K562 (cell line): ENCODE measurements around the gene PHF1. TPM values are rescaled to one million over a fixed set of nuclear protein-coding genes. Genes with fewer than 3 reads are reported as not detected.

Source experiments
- DACH1 ChIP-seq: fragments of 450-650 bp; IDR thresholded peaks from 2 replicates; pipeline ENCODE4 v1.6.1; 2018; ENCODE audit not compliant: partially characterized antibody
- ESRRA ChIP-seq: fragments of 450-650 bp; IDR thresholded peaks from 2 replicates; pipeline ENCODE4 v1.6.1; 2014; ENCODE audit warnings: low read depth, mild to moderate bottlenecking, moderate library complexity, borderline replicate concordance
- MAFG ChIP-seq: fragments of 450-650 bp; conservative IDR thresholded peaks from 2 replicates; pipeline ENCODE4 v1.6.1; 2016; ENCODE audit warnings: missing genetic modification characterization, missing compliant biosample characterization
- MTA3 ChIP-seq: fragments of 450-650 bp; formaldehyde crosslinking; IDR thresholded peaks from 2 replicates; pipeline ENCODE4 v1.6.1; 2017; ENCODE audit warnings: mild to moderate bottlenecking, borderline replicate concordance
- NCOA6 ChIP-seq: fragments of 450-650 bp; IDR thresholded peaks from 2 replicates; pipeline ENCODE4 v1.6.1; 2017; ENCODE audit warnings: mild to moderate bottlenecking
- NFE2L1 ChIP-seq: fragments of 450-650 bp; IDR thresholded peaks from 2 replicates; pipeline ENCODE4 v1.6.1; 2016; ENCODE audit warnings: missing genetic modification characterization, low read depth, mild to moderate bottlenecking, missing compliant biosample characterization, moderate library complexity, borderline replicate concordance
- NFYB ChIP-seq: IDR thresholded peaks from 2 replicates; pipeline ENCODE4 v1.6.1; 2011; ENCODE audit warnings: mild to moderate bottlenecking, moderate library complexity; ENCODE audit not compliant: insufficient read length; ENCODE audit errors: extremely low read depth
- RB1 ChIP-seq: fragments of 450-650 bp; IDR thresholded peaks from 2 replicates; pipeline ENCODE4 v1.6.1; 2017; ENCODE audit warnings: low read depth, mild to moderate bottlenecking
- REST ChIP-seq, 2 experiments: fragments of 450-650 bp; formaldehyde crosslinking in 1 of 2; IDR thresholded peaks; 2 replicates each; pipeline versions ENCODE4 v1.4.0 to v1.6.1; 2014 to 2020; ENCODE audit warnings: mild to moderate bottlenecking in 2 of 2, borderline replicate concordance in 1 of 2, low read depth in 1 of 2
- SRSF7 ChIP-seq: fragments of 200-400 bp; formaldehyde crosslinking; optimal IDR thresholded peaks from 2 replicates; pipeline ENCODE3; 2017; ENCODE audit warnings: mild to moderate bottlenecking, low read depth, low read length
- ZNF133 ChIP-seq: fragments of 250-450 bp; sonication (Bioruptor Pico); IDR thresholded peaks from 2 replicates; pipeline ENCODE4 v1.4.0; 2020; ENCODE audit warnings: mild to moderate bottlenecking
- ZNF253 ChIP-seq: fragments of 250-450 bp; sonication (Bioruptor Pico); conservative IDR thresholded peaks from 2 replicates; pipeline ENCODE4 v1.6.1; 2021; ENCODE audit warnings: mild to moderate bottlenecking
- ZNF41 ChIP-seq: fragments of 250-450 bp; sonication (Bioruptor Pico); conservative IDR thresholded peaks from 2 replicates; pipeline ENCODE4 v1.4.0; 2020; ENCODE audit warnings: mild to moderate bottlenecking
- polyA plus RNA-seq, 8 experiments: library from polyadenylated mRNA; depleted of rRNA in 4 of 8; stranded (reverse) in 5 of 8; unstranded in 3 of 8; fragments of >200 nt; fragmentation: Nextera tagmentation in 2 of 8; fragmentation: Illumina TruSeq in 1 of 8; extraction: Ambion mirVana in 2 of 8; extraction: Trizol in 1 of 8; gene quantifications; 2 replicates each; pipeline versions ENCODE4 v1.2.1 to v1.2.3, GENCODE V29; 2011 to 2014; ENCODE audit warnings: inconsistent platforms in 1 of 8, missing spikeins in 1 of 8
- total RNA-seq, 7 experiments: library from RNA; depleted of rRNA in 6 of 7; stranded (reverse); fragments of >200 nt in 6 of 7; fragmentation: Illumina TruSeq in 2 of 7; extraction: Trizol in 2 of 7; gene quantifications; 2 replicates each; pipeline versions ENCODE4 v1.2.1 to v1.2.3, GENCODE V29; 2011 to 2021; ENCODE audit warnings: low replicate concordance in 1 of 7
- TF ChIP-seq, protein P1 (sequence below): conservative IDR thresholded peaks from 2 replicates; pipeline ENCODE4 v1.6.1; 2011; ENCODE audit warnings: low read depth, mild to moderate bottlenecking, low read length; ENCODE audit not compliant: control insufficient read depth
- TF ChIP-seq, protein P2 (sequence below): fragments of 250-450 bp; sonication (Bioruptor Pico); IDR thresholded peaks from 2 replicates; pipeline ENCODE4 v1.4.0; 2020; ENCODE audit warnings: mild to moderate bottlenecking, moderate library complexity

Gene PHF1
- total and polyA plus RNA-seq, 9 of the 15 experiments (the other 6 are each of a cell fraction or from before 2014, with no cell fraction given) = 3.7 to 64.2 (median 33.7) TPM

DNA sequence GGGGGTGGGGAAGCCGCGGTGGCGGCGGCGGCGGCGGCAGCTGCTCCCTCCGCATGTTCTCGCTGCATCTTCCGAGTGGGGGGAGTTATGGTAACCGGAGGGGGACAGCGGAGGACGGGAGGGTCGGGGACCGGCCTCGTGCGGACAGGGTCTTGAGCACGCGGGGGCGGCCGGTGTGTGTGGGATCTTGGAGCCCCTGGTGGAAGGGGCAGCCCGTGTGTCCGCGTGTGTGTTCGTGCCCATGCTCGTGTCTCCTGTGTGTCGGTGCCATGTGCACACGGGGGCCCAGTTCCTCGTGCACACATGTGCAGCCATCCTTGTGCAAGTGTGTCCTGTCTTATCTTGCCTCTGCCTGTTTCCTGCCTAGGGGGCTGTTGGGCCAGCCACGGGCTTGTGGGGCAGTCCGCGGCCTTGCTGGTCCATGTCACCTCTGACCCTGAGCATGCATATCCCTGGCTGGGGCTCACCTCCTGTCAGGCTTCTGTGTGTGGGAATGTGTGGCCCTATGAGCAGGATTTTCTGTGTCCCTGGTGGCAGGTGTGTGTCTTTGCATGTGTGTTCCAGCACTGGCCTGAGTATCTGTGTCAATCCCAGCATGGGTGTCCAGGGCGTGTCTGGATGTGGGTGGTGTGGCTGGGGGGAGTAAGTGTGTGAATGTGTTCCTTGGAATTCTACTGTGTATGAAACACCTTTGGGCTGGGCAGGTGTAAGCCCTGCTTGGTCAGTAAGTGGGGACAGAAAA is 17.6 kb downstream of the PHF1 start (continued):
- TF ChIP-seq, protein P1, sequence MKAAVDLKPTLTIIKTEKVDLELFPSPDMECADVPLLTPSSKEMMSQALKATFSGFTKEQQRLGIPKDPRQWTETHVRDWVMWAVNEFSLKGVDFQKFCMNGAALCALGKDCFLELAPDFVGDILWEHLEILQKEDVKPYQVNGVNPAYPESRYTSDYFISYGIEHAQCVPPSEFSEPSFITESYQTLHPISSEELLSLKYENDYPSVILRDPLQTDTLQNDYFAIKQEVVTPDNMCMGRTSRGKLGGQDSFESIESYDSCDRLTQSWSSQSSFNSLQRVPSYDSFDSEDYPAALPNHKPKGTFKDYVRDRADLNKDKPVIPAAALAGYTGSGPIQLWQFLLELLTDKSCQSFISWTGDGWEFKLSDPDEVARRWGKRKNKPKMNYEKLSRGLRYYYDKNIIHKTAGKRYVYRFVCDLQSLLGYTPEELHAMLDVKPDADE = peak; percentile 66; the same call in 1 of the 2 replicates
- TF ChIP-seq ZNF253 (CRISPR knock-in tag) (no peak), ZNF133 (CRISPR knock-in tag) (no peak), SRSF7 (no peak), RB1 (0 out of 2 replicates have a peak, but pooled peaks have one; percentile 24), MAFG (no peak), DACH1 (peak; percentile 18), MTA3 (peak; percentile 71; the same call in 1 of the 2 replicates), NFE2L1 (tag) (no peak), REST (IDR thresholded peaks at IDR 0.05; ENCODE audit: borderline replicate concordance) (no peak), REST (CRISPR knock-in tag; IDR thresholded peaks at IDR 0.05; ENCODE audit: low read depth) (no peak), ZNF41 (no peak), ESRRA (no peak), NCOA6 (no peak), NFYB (no peak)
- TF ChIP-seq, protein P2, sequence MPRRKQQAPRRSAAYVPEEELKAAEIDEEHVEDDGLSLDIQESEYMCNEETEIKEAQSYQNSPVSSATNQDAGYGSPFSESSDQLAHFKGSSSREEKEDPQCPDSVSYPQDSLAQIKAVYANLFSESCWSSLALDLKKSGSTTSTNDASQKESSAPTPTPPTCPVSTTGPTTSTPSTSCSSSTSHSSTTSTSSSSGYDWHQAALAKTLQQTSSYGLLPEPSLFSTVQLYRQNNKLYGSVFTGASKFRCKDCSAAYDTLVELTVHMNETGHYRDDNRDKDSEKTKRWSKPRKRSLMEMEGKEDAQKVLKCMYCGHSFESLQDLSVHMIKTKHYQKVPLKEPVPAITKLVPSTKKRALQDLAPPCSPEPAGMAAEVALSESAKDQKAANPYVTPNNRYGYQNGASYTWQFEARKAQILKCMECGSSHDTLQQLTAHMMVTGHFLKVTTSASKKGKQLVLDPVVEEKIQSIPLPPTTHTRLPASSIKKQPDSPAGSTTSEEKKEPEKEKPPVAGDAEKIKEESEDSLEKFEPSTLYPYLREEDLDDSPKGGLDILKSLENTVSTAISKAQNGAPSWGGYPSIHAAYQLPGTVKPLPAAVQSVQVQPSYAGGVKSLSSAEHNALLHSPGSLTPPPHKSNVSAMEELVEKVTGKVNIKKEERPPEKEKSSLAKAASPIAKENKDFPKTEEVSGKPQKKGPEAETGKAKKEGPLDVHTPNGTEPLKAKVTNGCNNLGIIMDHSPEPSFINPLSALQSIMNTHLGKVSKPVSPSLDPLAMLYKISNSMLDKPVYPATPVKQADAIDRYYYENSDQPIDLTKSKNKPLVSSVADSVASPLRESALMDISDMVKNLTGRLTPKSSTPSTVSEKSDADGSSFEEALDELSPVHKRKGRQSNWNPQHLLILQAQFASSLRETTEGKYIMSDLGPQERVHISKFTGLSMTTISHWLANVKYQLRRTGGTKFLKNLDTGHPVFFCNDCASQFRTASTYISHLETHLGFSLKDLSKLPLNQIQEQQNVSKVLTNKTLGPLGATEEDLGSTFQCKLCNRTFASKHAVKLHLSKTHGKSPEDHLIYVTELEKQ (CRISPR knock-in tag) = no peak
